GM18520 (cell line): Measurements from ENCODE around the gene INPP5E.

ENCODE experiments used
- ATAC-seq: cut with Tn5 transposase; IDR thresholded peaks from one replicate; pipeline ENCODE4 v1.9.1; 2021; ENCODE audit not compliant: unreplicated experiment

The INPP5E gene

GRCh38 chr9:136391737-136392537 lies 47.7 kb downstream of the INPP5E start:
- no peak for ATAC-seq

- no peak for ATAC-seq
Measured at GRCh38 chr9:136389396-136389795, 50.2 kb downstream of the INPP5E start.

GRCh38 chr9:136387217-136387616 lies 52.4 kb downstream of the INPP5E start:
- ATAC-seq, result no peak

- ATAC-seq, result no peak
Measured at GRCh38 chr9:136386018-136386417, 53.6 kb downstream of the INPP5E start.

- no peak for ATAC-seq
Measured at GRCh38 chr9:136385015-136385414, 54.6 kb downstream of the INPP5E start.

GRCh38 chr9:136383436-136383835 lies 56.2 kb downstream of the INPP5E start:
- no peak for ATAC-seq

- ATAC-seq, result no peak
Measured at GRCh38 chr9:136381966-136382513, 57.6 kb downstream of the INPP5E start.

GRCh38 chr9:136381311-136381710 lies 58.3 kb downstream of the INPP5E start:
- no peak for ATAC-seq

- ATAC-seq, result no peak
Measured at GRCh38 chr9:136380381-136380780, 59.3 kb downstream of the INPP5E start.

- no peak for ATAC-seq
Measured at GRCh38 chr9:136379891-136380290, 59.8 kb downstream of the INPP5E start.

- ATAC-seq, result no peak
Measured at GRCh38 chr9:136379401-136379800, 60.2 kb downstream of the INPP5E start.

GRCh38 chr9:136379003-136379287 lies 60.7 kb downstream of the INPP5E start:
- ATAC-seq, result no peak
